NCI-H1417 (cell line): ENCODE data around the gene PRR13.
"Not testable (repeated sequence)": the region's sequence is repeated elsewhere in the genome, so short reads cannot be mapped to it uniquely, and the experiment has no call there.

Experiments used
- DNase-seq, 3 experiments: peaks; one replicate each; lab custom pipeline; 2025; lab: John Stamatoyannopoulos, UW

The PRR13 gene

DNA sequence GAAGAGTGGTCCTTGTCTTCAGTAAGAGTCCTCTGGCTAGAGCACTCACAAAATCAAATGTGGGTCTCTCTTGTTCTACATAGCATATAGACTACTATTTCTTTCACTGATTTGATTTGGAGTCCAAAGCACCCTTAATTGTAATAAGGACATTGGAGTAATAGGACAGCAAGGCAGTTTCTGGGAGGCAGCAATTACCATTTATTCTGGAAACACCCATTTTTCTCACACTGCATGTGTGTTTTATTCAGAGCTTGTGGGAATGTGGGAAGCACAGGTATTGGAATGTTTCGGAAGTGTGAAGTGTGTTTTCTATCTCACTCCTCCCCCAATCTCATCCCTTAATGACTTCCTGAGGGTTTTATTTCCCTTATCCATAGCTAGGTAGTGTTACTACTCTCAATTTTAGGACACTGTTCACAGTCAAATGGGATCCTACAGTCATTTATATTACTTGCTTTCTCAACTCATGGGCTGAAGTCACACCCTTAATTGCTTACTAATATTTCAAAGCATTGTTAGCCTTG is 30.6 kb downstream of the PRR13 start:
- no peak for DNase-seq

DNA sequence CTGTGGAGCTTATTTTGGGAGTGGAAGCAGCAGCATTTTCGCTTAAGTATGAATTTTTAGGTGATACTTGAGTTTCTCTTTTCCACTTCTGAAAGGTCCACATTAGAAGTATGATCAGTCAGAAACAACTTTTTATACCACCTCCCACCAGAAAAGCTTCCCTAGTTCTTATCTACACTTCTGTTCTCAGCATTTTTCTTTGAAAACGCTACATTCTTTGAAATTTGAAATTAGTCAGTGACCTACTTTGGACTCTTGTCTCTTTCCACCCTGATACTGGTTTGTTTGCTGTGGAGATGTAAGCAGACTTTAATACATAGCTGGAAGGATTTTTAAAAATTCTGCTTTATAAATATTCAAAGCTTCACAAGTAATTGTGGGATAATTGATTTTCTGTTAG is 32.5 kb downstream of the PRR13 start:
- DNase-seq: no peak

DNA sequence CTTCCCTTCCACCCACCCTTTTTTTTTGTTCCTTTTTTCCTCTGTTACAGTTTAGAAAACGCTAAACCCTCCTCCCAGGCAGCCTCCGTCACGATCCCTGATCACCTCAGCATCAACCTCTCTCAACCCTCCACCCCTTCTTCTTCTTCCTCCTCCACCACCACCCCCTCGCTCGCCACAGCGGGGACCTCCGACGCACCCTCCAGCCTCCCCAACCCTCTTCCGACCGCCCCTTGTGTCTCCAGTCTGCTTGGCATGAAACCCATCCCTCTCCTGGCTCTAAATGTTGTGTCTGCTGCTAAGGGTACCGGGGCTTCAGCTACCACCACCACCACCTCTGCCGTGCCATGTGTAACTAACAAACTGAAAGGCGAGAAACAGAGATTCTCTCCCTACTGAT is 33.3 kb downstream of the PRR13 start:
- DNase-seq: no peak

DNA sequence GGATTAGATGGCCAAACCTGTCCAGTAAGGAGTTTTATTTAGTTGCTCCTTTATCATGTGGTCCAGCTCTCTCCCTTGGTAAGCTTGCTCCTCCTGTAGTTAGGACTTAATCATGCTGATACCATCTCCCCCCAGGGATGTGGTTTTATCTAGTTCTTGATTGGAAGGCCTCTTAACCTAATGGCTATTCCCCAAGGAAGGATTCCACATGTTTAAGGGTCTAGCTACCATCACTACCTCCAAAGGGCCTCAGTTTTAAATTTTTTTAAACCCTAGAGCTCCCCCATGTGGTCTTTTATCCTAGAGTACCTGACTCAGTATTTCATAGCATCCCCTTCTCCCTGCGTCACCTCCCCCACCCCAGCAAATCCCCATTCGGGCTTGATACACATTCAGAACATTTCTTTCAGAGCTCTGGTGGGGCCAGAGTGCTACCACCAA is 35.3 kb downstream of the PRR13 start:
- peak in 2 of 3 experiments; percentile 18 to 39 for DNase-seq

DNA sequence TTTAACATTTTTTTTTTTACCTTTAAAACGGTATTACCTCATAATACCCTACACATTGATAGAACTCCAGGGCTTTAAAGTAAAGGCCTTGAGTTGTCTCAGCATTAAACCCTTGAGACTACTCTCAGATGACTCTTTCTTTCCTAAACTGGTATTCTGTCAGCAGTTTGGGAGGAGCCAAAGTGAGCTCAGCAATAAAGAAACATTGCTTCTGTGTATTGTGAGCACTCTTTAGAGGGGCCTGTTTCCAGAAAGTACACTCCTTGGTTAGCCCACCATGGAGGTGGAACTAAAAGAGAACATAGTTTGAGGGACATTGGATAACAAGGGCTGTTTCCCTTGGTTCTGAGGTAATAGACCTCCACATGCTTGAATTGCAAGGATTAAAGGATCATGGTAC is 37.3 kb downstream of the PRR13 start:
- DNase-seq: no peak

DNA sequence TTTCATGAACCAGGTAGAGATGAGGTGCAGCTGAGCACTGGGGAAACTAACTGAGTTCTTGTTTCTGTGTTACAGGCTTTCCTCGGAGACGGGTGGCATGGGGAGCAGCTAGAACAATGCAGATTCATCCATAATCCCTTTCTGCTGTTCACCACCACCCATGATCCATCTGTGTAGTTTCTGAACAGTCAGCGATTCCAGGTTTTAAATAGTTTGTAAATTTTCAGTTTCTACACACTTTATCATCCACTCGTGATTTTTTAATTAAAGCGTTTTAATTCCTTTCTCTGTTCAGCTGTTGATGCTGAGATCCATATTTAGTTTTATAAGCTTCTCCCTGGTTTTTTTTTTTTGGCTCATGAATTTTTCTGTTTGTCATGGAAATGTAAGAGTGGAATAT is 37.8 kb downstream of the PRR13 start:
- DNase-seq: no peak

DNA sequence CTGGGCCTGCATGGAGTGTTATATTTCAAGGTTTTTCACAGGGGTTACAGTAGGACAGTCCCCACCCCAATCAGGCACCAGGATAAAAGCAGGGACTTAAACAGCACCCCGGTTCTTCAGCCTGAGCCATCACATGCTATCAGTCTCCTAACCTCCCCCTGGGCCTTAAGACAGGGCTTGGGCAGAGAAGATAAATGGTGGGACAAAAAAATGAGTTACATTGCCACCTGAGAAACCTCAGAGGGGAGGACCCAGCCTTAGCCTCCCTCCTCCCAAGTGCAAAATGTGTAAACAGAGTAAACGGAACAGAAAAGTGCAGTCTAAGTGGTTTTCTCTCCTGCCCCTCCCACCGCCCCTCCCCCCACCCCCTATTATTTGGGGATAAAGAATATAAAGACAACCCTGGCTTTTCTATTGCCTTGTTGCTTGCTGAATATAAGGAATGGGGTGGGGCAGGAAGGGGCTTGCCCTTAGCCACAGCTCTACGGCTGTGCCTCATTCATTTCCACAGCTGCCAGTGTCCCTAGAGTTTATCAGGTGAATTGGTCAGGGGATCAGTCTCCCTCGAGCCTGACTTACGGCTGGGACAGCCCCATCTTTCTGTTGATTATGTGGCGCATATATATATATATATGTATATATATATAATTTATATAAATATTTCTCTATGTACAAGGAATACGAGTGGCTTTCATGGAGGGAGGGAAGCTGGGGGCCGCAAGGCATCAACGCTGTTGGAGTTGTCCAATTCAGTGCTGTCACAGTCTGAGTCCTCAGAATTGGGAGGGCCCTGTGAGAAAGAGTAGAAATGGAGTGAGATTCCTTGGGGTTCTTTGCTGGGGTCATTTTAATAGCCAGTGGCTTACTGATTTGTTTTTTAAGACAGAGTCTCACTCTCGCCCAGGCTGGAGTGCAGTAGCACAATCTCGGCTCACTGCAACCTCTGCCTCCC is 39.2 kb downstream of the PRR13 start:
- no peak for DNase-seq

DNA sequence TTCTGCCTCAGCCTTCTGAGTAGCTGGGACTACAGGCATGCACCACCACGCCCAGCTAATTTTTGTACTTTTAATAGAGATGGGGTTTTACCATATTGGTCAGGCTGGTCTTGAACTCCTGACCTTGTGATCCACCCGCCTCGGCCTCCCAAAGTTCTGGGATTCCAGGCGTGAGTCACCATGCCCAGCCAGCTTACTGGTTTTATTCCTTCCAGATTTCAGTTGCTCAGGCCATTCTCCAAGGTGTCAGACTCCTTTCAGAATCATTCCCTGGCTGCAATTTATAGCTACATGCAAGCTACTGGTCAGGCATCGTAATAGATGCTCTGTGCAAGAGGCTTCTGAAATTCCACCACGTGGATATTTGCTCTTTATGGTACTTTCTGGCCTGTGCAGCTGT is 39.9 kb downstream of the PRR13 start:
- not testable (repeated sequence) for DNase-seq

DNA sequence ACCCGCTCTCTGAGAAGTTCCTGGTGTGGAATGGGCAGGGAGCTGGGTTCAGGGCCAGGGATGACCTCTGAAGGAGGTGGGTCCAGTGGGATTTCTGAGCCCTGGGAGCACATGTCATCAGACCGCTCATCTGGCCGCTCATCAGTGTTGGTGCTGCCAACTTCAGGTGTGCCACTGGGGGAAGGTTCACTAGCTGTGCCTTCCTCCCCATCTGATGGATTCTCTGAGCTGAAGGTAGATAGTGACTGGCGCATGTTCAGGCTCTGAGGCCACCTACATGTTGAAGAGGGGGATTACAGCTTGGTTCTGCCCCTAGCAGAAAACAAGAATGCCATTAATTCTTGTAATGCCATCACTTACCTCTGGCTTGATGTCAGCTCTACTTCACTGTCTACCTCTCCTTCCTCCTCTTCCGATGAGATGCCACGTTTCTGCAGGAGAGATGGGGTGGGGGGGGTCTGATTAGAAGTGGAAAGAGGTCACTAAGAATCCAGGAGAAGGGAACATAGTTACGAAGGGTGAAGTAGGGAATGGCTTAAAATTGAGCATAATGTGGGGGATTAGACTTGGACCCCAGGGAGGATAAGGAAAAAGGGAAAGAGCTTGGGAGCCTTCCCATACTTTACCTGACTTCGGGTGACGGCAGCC is 40.5 kb downstream of the PRR13 start:
- DNase-seq: peak in 1 of 3 experiments; percentile 19

DNA sequence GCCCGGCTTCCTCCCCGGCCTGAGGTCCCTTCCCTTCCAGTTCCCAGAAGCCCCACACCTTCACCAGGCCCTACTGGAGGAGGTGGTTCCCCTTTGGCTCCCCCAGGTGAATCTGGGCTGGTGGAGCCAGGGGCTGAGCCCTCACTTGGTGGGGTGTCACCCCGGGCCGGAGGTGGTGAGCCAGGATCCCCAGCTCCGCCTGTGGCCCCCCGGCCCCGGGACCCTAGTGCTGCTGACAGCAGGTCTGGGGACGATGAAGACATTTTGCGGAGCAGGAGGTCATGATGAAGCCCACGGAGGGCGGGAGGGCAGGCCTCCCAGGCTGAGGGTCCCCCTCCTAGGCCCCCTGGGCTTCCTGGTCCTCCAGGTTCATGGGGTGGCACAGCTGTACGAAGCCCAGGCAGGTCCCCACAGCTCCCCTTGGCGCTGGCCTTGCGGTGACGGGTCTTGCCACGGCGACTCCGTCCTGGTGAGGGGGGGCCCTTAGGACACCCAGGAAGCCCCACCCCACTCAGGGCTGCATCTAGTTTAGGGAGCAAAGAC is 41.2 kb downstream of the PRR13 start:
- no peak for DNase-seq

DNA sequence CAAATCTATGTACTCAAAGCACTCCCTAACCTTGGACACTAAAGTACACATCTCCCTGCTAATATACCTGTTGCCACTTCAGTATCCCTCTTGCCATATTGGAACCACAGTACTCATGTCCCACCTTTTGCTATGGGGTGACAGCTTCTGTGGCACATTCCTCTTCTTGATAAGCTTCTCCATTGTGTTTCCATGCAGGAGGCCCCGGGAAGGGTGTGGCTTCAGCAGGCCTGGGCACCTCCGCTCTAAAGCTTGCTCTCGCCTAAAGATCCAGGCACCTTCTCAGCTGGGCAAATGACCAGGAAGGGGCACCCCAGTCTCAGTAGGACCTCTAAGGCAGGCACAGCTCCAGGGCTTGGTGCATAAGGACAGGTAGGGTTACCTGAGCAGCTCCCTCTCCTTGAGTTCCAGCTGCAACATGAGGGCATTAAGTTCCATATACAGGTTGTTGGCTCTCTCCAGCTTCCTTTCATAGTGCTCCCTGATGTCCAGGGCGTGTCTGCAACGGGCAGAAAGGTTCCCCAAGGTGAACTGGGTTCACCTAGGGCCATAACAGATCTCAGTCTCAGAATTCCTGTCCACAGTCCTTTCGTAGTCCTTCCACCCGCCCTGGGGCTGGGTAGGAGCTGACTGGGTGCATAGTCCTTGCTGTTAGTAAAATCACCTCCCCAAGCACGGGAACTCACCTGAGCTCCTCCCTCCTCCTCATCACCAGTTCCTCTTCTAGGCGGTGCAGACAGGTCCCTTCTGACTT is 41.9 kb downstream of the PRR13 start:
- no peak for DNase-seq

DNA sequence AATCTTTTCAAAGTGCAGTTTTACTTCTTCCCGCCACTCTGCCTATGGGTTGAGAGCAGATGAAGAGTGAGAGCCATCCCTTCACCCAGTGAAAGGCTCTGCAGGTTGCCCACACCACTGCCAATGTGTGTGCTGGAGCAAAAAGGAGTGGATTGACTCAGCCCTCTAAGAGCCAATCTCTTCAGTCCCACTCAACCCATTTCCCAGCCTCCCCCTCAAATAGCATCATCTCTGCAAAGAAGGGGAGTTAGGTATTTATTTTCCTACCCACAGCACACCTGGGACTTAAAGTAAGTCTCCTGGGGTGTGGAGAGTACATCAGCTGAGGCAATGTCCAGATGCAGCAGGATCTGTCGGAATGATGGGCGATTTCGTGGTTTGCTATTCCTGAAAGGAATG is 42.4 kb downstream of the PRR13 start:
- no peak for DNase-seq

DNA sequence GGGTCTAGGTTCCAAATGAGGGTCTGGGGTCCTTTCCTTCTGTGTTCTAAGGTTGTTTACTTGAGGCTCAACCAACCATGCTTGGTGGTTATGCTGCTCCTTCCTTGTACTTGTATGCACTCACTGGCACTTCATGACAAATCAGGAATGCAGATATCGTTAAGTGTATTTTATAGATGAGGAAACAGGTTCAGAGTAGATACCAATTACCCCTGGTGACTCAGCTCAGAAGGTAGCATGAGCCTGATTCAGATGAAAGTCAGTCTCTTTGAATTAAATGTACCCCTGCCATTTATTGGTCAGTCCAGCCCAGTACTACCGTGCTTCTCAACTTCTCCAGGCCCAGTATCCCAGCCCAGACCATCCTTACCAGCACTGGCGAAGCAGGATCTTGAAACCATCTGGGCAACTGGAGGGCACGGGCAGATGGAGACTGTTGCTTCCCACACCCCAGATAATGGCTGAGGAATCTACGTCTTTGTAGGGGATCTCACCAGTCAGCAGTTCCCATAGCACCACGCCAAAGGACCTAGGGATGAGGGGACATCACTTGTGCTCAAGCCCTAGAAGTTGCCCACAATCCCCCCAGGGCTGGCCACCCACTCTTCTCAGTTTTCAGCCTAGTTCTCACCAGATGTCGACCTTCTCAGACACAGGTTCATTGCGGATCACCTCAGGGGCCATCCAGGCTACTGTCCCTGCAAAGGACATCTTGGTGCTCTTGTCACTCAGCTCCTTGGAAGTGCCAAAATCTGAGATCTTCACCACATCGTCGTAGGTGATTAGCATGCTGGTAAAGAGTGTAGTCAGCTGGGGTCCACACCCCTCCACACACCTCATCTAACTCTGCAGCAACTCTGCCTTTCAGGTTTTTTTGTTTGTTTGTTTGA is 43.4 kb downstream of the PRR13 start:
- DNase-seq: no peak

DNA sequence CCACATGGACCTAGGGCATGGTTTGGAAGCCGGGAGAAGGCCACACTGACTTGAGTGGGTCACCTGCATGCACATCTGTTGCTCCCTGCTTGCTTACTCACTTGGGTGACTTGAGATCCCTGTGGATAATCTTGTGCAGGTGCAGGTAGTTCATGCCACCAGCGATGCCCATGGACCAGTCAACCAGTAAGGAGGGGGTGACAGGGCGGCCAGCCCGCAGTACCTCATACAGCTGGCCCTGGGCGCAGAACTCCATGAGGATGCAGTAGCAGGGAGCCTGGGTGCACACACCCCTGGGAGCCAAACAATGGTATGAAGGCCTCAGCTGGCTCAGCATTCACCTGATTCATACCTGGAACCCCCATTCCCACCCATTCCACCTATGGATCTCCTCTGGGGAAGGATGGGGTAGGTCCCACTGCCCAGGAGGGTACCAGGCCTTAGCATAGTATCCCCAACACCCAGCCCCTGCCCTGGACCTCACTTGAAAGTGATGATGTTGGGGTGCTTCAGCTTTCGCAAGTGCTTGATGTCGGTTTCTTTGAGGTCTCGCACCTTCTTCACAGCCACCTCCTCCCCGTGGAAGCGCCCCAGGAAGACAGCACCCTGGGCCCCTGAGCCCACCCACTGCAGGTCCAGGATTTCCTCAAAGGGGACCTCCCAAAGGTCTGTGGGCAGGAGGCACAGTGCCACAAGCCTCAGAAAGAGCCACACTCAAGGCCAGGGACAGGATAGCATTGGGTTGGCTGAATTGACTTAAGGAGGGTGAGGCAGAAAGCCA is 44.6 kb downstream of the PRR13 start:
- DNase-seq: no peak

DNA sequence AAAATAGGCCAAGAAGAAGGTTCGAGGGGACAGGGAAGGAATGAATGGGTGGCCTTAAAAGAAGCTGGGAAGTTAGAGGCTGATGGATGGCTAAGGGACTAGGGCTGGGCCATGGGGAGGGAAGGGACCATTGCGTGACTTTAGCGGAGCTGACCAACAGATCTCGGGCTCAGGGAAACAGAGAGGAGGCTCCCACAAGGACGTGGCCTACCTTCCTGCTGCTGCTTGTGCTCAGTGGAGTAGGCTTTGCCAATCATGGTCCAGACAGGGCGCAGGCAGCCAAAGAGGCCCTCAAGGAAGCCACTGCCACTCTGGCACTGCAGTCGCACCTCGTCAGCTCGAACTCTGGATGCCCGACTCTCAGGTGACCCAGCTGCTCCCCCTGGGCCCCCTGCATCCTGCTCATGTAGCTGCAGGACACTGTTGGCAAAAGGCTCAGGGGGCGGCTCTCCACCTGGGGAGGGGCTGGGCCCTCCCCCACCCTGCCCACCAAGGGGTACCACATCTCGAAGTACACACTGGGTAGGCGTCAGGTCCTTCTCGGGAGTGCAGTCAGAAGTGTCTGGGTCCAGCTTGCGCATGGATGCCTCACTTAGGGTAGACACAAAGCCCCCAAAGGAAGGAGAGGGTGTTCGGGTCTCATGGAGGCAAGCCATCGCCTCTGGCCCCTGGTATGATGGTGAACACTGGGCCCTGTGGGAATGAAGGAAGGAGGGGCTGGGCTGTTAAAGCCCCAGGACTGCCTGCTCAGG is 45.4 kb downstream of the PRR13 start:
- no peak for DNase-seq

DNA sequence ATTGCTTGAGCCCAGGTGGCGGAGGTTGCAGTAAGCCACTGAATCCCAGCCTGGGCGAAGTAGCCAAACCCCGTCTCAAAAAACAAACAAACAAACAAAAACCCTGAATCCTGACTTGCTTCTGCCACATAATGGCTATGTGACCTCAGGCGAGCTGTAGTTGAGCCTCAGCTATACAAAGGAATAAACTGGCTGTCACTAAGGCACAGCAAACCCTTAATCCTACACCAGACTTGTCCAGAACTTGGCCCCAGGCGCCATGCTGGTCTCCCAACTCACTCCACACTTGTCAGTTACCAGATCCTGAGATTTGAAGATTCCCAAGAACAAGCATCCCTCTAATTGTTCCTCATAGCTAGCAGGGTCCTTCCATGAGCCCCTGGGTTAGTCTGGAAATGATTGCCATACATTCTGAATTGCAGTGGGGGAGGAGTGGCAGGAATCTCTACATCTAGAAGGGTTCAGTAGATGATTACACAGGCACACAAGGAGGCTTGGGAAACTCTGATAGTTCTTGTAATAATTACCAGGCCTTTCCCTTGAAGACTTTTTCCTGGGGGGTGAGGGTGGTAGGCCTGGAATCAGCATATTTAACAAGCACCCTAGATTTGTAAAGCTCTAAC is 47.8 kb downstream of the PRR13 start:
- no peak for DNase-seq

DNA sequence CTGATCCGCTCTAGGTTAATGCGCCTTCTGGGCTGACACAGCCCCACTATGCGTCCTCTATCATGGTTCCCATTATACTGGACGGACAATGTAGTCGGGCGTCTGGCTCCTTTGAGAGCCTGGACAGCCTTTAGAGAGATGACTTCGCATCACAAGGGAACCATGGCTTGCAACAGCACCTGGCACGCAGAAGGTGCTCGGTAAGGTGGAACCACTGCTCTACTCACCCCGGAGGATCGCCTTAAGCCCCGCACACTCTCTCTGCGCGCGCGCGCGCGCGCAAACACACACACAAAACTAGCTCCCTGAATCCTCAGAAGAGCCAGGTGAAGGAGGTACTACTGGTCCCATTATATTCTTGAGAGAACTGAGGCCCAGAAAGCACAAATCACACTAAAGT is 50.7 kb downstream of the PRR13 start:
- peak; percentile 27 to 66 (median 55) for DNase-seq

DNA sequence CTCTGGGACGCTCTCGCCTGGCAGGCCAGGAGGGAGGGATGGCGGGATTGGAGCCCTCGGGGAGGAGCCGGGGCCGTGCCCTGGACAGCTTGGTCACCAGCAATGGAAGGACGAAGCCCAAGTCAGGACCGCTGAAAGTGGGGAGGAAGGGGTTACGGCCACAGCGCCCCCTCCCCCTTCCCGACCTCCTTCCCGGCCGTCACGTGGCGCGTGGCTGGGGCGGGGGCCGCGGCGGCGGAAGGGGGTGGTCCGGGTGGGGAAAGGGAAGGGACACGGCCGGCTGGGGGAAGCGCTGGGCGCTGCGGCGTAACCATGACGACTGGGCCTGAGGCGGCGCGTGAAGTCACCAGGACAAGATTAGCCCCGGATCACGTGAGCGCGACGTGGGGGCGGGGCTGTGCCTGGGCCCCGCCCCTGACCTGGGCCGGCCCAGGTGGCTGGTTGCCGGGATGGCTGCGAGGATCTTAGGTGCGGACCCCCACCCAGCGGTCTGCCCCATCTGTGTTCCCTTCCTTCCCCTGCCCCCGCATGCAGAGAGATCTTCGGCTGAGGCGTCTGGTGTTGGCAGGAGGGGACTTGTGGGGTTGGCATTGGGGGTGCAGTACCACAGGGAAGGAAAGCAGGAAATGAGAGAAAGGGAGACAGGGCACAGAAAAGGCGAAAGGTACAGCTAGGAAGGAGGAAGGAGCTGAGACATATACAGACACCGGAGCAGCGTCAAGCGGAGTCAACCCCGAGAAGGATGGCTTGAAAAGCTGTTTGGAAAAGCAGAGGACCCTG is 51.5 kb downstream of the PRR13 start:
- peak; percentile 93 to 97 (median 95) for DNase-seq
